Activated gamma-delta T cell (primary cell): ENCODE data around the gene TMCC3.
"Not testable (repeated sequence)": the region's sequence is repeated elsewhere in the genome, so short reads cannot be mapped to it uniquely, and the experiment has no call there.

ENCODE experiments used
- DNase-seq: peaks from one replicate; lab custom pipeline; 2025; lab: John Stamatoyannopoulos, UW
- total RNA-seq, 2 donors: gene quantifications; one replicate each; lab custom pipeline; 2026; lab: John Stamatoyannopoulos, UW

TMCC3 gene, protein sequence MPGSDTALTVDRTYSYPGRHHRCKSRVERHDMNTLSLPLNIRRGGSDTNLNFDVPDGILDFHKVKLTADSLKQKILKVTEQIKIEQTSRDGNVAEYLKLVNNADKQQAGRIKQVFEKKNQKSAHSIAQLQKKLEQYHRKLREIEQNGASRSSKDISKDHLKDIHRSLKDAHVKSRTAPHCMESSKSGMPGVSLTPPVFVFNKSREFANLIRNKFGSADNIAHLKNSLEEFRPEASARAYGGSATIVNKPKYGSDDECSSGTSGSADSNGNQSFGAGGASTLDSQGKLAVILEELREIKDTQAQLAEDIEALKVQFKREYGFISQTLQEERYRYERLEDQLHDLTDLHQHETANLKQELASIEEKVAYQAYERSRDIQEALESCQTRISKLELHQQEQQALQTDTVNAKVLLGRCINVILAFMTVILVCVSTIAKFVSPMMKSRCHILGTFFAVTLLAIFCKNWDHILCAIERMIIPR
- total RNA-seq, result 6.0 to 12.0 reads per million in 2 donors

DNA sequence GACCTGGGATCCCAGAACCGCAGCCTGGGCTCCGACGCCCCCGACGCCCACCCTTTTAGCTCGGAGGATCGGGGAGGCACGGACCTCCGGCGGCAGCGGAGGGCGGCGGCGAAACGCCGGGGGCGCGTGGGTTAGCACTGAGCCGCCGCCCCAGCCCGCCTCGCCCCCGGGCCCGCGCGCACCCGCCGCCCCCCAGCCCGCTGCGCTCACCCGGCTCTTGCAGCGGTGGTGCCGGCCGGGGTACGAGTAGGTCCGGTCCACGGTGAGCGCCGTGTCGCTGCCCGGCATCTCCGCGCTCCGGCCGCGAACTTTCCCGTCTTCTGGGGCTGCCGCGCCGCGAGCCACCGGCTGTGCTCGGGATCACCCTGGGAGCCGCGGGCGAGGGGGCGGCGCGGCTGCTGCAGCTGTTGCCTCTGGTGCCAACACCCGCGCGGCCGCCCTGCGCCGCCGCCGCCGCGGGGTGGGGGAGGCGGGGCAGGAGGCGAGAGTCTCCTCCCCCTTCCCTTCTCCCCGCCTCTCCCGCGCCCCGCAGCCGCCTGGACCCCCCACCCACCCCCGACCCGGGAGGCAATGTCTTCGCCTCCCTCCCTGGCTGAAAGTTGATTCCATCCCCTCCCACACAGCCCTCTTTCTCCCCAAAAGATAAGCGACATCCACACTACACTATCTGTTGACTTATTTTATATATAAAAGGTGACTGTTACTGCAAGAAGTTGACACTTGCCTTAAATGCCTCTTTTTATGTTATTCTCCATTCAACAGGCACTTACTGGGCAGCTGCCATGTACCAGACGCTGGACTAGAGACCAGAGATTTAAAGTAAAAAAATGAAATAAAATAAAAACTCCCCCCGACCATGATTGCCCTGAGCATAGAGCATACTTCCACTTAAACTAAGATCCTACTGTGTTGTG, at the start of gene TMCC3:
Gene TMCC3, minus strand, starts transcription at position 415 of the 914 bp plus-strand sequence. Its CDS starts 127 bp downstream, at position 288.
- DNase-seq, result peak; percentile 26

DNA sequence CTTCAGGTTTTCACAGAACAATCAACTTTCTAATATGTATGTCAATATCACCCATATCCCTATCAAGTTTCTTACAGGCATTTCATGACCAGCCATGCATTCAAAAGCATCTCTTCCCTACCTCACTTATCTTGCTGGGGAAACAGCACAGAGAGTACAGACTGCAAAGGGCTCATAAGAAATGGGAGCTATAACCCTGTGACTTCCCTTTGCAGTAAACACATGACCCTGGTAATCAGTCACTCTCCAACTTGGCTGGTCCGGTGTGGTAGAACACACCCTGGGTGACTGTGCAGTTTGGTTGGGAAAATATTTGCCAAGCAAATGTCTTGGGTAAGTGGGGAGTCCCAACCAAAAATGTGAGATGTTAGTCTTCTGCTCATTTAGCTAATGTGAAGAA, 49.4 kb upstream of the TMCC3 start:
- DNase-seq, result no peak

DNA sequence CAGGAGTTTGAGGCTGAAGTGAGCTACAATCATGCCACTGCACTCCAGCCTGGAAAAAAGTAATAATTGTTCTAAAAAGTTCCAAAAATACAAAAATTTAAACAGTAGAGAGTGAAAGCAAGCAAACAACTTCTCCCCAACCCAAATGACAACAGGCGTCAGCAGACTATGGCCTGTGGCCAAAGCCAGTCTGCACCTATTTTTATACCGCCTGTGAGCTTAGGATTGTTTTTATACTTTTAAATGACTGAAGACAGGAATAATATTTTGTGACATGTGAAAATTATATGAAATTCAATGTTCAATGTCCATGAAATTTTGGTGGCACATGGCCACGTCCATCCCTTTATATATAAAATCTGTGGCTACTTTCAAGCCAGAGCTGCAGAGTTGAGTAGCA, 48.2 kb upstream of the TMCC3 start:
- no peak for DNase-seq

DNA sequence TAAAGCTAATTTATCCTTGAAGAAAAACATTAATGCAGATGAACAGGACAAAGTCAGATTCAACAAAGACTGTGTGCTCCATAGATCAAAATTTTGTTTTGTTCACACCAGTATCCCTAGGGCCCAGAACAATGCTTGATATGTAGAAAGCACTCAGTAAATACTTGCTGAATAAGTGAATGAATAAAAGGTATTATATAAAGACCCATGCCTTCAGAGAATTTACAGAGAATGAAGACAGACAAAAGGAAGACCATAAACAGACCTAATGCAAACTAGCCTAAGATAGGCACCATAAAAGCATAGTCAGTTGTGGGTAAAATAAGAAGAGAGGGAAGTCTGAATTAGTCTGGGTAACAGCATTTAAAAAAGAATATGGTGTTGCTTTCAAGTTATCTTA, 47.3 kb upstream of the TMCC3 start:
- no peak for DNase-seq

GRCh38 chr12:94694732-94695131, 44.4 kb upstream of the TMCC3 start:
- no peak for DNase-seq

DNA sequence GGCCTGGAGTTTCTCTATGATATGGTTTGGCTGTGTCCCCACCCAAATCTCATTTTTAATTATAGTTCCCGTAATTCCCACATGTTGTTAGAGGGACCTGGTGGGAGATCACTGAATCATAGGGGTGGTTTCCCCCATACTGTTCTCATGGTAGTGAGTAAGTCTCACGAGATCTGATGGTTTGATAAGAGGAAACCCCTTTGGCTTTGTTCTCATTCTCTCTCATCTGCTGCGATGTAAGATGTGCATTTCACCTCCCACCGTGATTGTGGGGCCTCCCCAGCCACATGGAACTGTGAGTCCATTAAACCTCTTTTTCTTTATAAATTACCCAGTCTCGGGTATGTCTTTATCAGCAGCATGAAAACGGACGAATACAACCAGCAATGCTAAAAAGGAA, 42.5 kb upstream of the TMCC3 start:
- not testable (repeated sequence) for DNase-seq

GRCh38 chr12:94690198-94690771, 39.9 kb upstream of the TMCC3 start:
- DNase-seq, result no peak

- DNase-seq, result no peak
Observed at GRCh38 chr12:94689646-94690036, 39.3 kb upstream of the TMCC3 start.

DNA sequence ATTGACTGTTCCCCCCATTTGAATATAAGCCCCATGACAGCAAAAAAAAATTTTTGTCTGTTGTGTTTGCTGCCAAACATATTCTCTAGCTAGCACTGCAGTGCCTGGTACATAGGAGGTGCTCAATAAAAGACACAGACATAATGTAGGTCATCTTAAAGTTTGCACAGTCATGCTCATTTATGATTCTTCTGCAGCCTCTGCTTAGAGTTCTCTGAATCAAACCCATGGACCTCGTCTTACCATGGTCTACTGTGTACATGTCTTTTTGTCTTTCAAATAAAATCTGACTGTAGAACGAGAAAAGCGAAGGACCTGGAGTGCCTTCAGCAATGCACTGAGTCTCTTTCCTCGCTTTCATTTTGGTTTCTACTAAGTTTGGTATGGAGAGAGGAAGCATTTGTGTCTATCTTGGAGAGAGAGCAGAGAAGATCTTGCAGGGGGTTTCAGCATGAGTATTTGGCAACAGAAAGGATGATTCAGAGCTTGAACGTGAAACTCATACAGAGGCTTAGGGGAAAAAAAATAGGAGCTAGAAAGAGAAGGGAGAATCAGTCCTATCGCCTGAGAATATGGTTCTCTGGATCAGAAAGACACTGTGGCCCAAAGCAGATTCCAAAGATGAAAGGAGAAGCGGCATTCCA, 38.8 kb upstream of the TMCC3 start:
- no peak for DNase-seq

GRCh38 chr12:94687891-94688290, 37.5 kb upstream of the TMCC3 start:
- DNase-seq, result no peak

DNA sequence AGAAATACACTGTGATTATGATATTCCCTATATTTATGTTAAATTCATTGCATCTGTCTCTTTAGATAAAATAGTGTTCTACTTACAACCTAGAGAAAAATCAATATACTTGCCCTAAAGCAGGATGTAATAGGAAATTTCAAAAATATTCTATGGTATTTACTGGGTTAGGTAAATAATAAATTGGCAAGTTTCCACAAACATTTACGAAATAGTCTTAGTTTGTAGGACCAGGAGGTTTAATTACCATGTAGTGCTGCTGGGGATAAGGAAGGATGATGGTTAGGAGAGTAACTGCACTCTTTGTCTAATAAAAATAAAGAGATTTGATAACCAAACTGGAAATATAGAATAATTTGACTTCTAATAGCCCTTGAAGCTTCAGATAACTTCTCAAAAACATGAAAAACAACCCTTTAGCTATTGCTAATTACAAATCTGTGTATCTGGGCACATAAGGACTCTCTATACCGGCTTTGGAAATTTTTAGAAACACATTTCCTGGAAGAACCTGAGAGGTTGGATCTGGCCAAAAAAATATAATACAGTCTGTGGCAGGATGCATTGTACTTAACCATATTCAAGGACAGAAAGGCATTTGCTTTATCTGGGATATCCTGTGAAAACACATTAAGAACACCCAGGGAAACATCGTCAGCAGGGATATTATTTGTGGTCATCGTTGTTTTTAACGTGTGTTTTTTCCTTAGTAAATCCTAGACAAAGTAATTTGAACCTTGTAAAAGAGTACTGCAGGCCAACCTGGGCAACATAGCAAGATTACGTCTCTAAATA, 36.7 kb upstream of the TMCC3 start:
- DNase-seq, result no peak

GRCh38 chr12:94684416-94685142, 34.2 kb upstream of the TMCC3 start:
- no peak for DNase-seq

- DNase-seq, result no peak
Observed at GRCh38 chr12:94679554-94680195, 29.3 kb upstream of the TMCC3 start.

DNA sequence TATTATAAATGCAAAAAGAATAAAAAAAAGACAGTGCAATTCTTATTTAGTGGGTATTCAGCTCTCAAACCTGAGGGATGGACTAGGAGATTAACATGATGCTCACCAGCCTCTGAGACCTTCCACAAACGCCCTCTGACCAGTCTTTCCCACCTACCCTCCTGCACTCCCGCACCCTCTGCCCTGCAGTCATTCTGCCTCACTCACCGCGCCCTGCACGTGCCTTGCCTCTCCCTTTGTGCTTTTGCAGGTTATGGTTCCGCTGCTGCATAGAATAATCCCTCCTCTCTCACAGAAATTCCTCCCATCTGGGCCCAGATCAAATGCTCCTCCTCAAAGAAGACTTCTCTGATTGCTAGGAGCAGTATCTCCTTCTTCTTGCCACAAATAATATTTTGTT, 28.5 kb upstream of the TMCC3 start:
- DNase-seq, result no peak

GRCh38 chr12:94678379-94678778, 28.0 kb upstream of the TMCC3 start:
- DNase-seq, result no peak

GRCh38 chr12:94677778-94678177, 27.4 kb upstream of the TMCC3 start:
- DNase-seq, result no peak

GRCh38 chr12:94676922-94677321, 26.6 kb upstream of the TMCC3 start:
- no peak for DNase-seq

DNA sequence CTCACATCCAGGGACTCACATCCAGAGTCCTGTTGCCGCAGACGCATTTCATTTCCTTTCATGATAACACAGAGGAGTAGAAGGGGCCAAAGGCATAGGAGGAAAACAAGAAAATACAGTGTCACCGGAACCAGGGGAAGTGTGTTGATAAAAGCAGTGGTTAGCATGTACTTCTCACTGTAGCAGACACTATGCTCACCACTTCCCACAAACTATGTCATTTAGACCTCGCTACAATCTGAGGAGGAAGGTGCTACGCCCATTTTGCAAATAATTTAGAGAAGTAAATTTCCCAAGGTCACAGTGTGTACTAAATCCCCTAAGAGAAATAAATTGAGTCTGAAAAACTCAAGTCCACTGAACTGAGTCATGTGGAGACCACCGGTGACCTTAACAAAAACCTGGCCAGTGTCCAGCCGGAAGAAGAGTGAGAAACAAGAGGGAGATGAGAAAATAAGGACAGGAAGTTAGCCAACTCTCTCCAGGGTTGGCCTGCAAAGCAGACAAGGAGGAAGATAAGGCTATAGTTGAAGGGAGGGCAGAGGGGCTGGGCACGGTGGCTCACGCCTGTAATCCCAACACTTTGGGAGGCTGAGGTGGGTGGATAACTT, 25.8 kb upstream of the TMCC3 start:
- no peak for DNase-seq

- no peak for DNase-seq
Observed at GRCh38 chr12:94674835-94675234, 24.5 kb upstream of the TMCC3 start.
